Fibroblast of lung (primary cell): ENCODE measurements around the gene TRIM71. TPM values are rescaled to one million over a fixed set of nuclear protein-coding genes. Genes with fewer than 3 reads are reported as not detected.
"Not testable (repeated sequence)": the region's sequence is repeated elsewhere in the genome, so short reads cannot be mapped to it uniquely, and the experiment has no call there.

Source experiments
- DNase-seq, 2 donors: peaks; one replicate each; pipeline versions ENCODE4 v3.0.0 to v3.0.0-alpha.2; 2010; ENCODE audit warnings: low read depth in 2 of 2
- H2AFZ ChIP-seq: 2 replicates; pipeline ENCODE4 v1.5.1; 2012; ENCODE audit warnings: low read length, control low read depth, inconsistent platforms
- H3K27ac ChIP-seq: 2 replicates; pipeline ENCODE4 v1.5.1; 2011; ENCODE audit warnings: low read length, control low read depth; ENCODE audit not compliant: insufficient read depth
- H3K27me3 ChIP-seq: 2 replicates; pipeline ENCODE4 v1.5.1; 2011; ENCODE audit warnings: mild to moderate bottlenecking, low read length; ENCODE audit not compliant: control insufficient read depth, insufficient read depth
- H3K36me3 ChIP-seq: 2 replicates; pipeline ENCODE4 v1.5.1; 2011; ENCODE audit warnings: low read length; ENCODE audit not compliant: control insufficient read depth, insufficient read depth
- H3K4me1 ChIP-seq: 2 replicates; pipeline ENCODE4 v1.5.1; 2011; ENCODE audit warnings: low read length; ENCODE audit not compliant: control insufficient read depth, insufficient read depth; ENCODE audit errors: extremely low read depth
- H3K4me2 ChIP-seq: 2 replicates; pipeline ENCODE4 v1.5.1; 2011; ENCODE audit warnings: low read length, control low read depth; ENCODE audit not compliant: insufficient read depth; ENCODE audit errors: extremely low read depth
- H3K4me3 ChIP-seq, 4 experiments: fragments of 200-600 bp in 1 of 4; sonication (generic) in 1 of 4; replicated peaks in 1 of 4; 2 replicates each; pipeline ENCODE4 v1.5.1; 2011 to 2016; ENCODE audit warnings: low read length in 4 of 4, low read depth in 3 of 4, mild to moderate bottlenecking in 3 of 4, control low read depth in 2 of 4, inconsistent platforms in 1 of 4, mixed read lengths in 1 of 4; ENCODE audit not compliant: insufficient read depth in 1 of 4; ENCODE audit errors: control extremely low read depth in 1 of 4
- H3K79me2 ChIP-seq: 2 replicates; pipeline ENCODE4 v1.5.1; 2012; ENCODE audit warnings: mild to moderate bottlenecking, low read length, inconsistent platforms; ENCODE audit not compliant: control insufficient read depth, insufficient read depth
- H3K9ac ChIP-seq: 2 replicates; pipeline ENCODE4 v1.5.1; 2011; ENCODE audit warnings: mild to moderate bottlenecking, low read length, control low read depth; ENCODE audit not compliant: insufficient read depth
- H3K9me3 ChIP-seq: 2 replicates; pipeline ENCODE4 v1.5.1; 2012; ENCODE audit warnings: low read depth, low read length; ENCODE audit not compliant: control insufficient read depth, insufficient read depth
- H4K20me1 ChIP-seq: 2 replicates; pipeline ENCODE4 v1.5.1; 2011; ENCODE audit warnings: low read length; ENCODE audit not compliant: control insufficient read depth, insufficient read depth; ENCODE audit errors: extremely low read depth
- CTCF ChIP-seq, 2 donors: IDR thresholded peaks in 1 of 2; conservative IDR thresholded peaks in 1 of 2; 1 replicate in 1 of 2; 2 replicates in 1 of 2; pipeline ENCODE4 v1.5.1; 2011 to 2012; ENCODE audit warnings: low read length in 2 of 2, control low read depth in 1 of 2, inconsistent platforms in 1 of 2, low read depth in 1 of 2, mild to moderate bottlenecking in 1 of 2
- EZH2 ChIP-seq: IDR thresholded peaks from 2 replicates; pipeline ENCODE4 v1.5.1; 2012; ENCODE audit warnings: low read length, control low read depth, mild to moderate bottlenecking; ENCODE audit errors: missing control alignments
- polyA plus RNA-seq, 2 donors: library from polyadenylated mRNA; depleted of rRNA in 1 of 2; stranded (reverse) in 1 of 2; unstranded in 1 of 2; fragments of >200 nt; gene quantifications; 2 replicates each; pipeline ENCODE4 v1.2.1, GENCODE V29; 2011 to 2012; ENCODE audit warnings: missing spikeins in 1 of 2
- total RNA-seq: library from RNA; depleted of rRNA; stranded (reverse); fragments of >200 nt; gene quantifications from 2 replicates; pipeline ENCODE4 v1.2.1, GENCODE V29; 2014

Gene TRIM71
- total and polyA plus RNA-seq, 2 donors (not counting 1 experiment from before 2014, with no cell fraction given) = under 0.01 to 0.02 TPM

GRCh38 chr3:32843510-32844321, 25.9 kb downstream of the TRIM71 start:
- DNase-seq = no peak
- no peak overlapping the region for H3K9ac ChIP-seq
- no peaks in the 10 kb centered on the region for H3K36me3 ChIP-seq

GRCh38 chr3:32844322-32844654, 26.5 kb downstream of the TRIM71 start:
- Histone ChIP-seq H3K27me3 (peaks cover 4% of the 10 kb centered on the region), H3K4me2 (no peak overlapping the region), H4K20me1 (no peaks in the 10 kb centered on the region), H3K9me3 (no peaks in the 10 kb centered on the region), H3K9ac (no peak overlapping the region), H2AFZ (no peak overlapping the region), H3K4me3 (no peak overlapping the region), H3K79me2 (no peaks in the 10 kb centered on the region), H3K36me3 (no peaks in the 10 kb centered on the region), H3K4me1 (no peaks in the 10 kb centered on the region), H3K27ac (no peak overlapping the region)
- no peak for DNase-seq
- TF ChIP-seq CTCF (conservative IDR thresholded peaks at IDR 0.05 in 1 of 2, IDR thresholded peaks at IDR 0.05 in 1 of 2; ENCODE audit: low read depth in 1 of 2, low read length in 2 of 2) = no peak
- no peak for TF ChIP-seq EZH2

More at GRCh38 chr3:32843510-32844321, 25.9 kb downstream of the TRIM71 start:
- no peaks in the 10 kb centered on the region for H4K20me1 ChIP-seq
- no peak overlapping the region for H2AFZ ChIP-seq
- no peaks in the 10 kb centered on the region for H3K4me1 ChIP-seq
- H3K79me2 ChIP-seq = no peaks in the 10 kb centered on the region
- peaks cover 4% of the 10 kb centered on the region for H3K27me3 ChIP-seq
- no peaks in the 10 kb centered on the region for H3K9me3 ChIP-seq
- TF ChIP-seq CTCF (conservative IDR thresholded peaks at IDR 0.05 in 1 of 2, IDR thresholded peaks at IDR 0.05 in 1 of 2; ENCODE audit: low read depth in 1 of 2, low read length in 2 of 2) (no peak), EZH2 (no peak)
- no peak overlapping the region for H3K4me3 ChIP-seq
- H3K27ac ChIP-seq = no peak overlapping the region
- H3K4me2 ChIP-seq = no peak overlapping the region

GRCh38 chr3:32844914-32845313, 27.1 kb downstream of the TRIM71 start:
- Histone ChIP-seq H3K9ac (no peak overlapping the region), H3K9me3 (no peaks in the 10 kb centered on the region), H3K4me2 (no peak overlapping the region), H4K20me1 (no peaks in the 10 kb centered on the region), H3K27me3 (peaks cover 4% of the 10 kb centered on the region), H3K4me3 (no peak overlapping the region), H3K36me3 (no peaks in the 10 kb centered on the region), H3K27ac (no peak overlapping the region), H2AFZ (no peak overlapping the region), H3K79me2 (no peaks in the 10 kb centered on the region), H3K4me1 (no peaks in the 10 kb centered on the region)
- no peak for TF ChIP-seq EZH2
- no peak for DNase-seq

- DNase-seq, H3K9me3 ChIP-seq, H4K20me1 ChIP-seq, H3K4me1 ChIP-seq, H3K27me3 ChIP-seq, H3K79me2 ChIP-seq, H2AFZ ChIP-seq, H3K4me3 ChIP-seq, H3K4me2 ChIP-seq, H3K9ac ChIP-seq, H3K27ac ChIP-seq, H3K36me3 ChIP-seq: not testable (repeated sequence)
These were observed 27.7 kb downstream of the TRIM71 start for GRCh38 chr3:32845546-32845945.

GRCh38 chr3:32847045-32847444, 29.2 kb downstream of the TRIM71 start:
- H3K27me3 ChIP-seq = not testable (repeated sequence)

More at GRCh38 chr3:32847045-32847444, 29.2 kb downstream of the TRIM71 start:
- H3K79me2 ChIP-seq, H4K20me1 ChIP-seq, H3K4me2 ChIP-seq, H3K4me1 ChIP-seq, H3K9me3 ChIP-seq, H2AFZ ChIP-seq, H3K27ac ChIP-seq, DNase-seq, H3K36me3 ChIP-seq, H3K4me3 ChIP-seq, H3K9ac ChIP-seq: not testable (repeated sequence)
